Adrenal gland (tissue), 12 donors: ENCODE measurements around the gene SH3BP1. TPM values are rescaled to one million over a fixed set of nuclear protein-coding genes. Genes with fewer than 3 reads are reported as not detected.

ENCODE experiments used
- DNase-seq, 7 donors: peaks; one replicate each; pipeline ENCODE4 v3.0.0-alpha.2; 2019 to 2020
- H3K27ac ChIP-seq, 5 donors: fragments of 200-600 bp; sonication (generic) in 4 of 5; 1 replicate in 3 of 5; 2 replicates in 2 of 5; pipeline versions ENCODE4 v1.5.1 to v1.8.0; 2016 to 2020; ENCODE audit warnings: mild to moderate bottlenecking in 1 of 5
- H3K27me3 ChIP-seq: fragments of 200-600 bp; 2 replicates; pipeline ENCODE4 v1.8.0; 2021
- H3K36me3 ChIP-seq, 2 donors: fragments of 200-600 bp; replicated peaks in 1 of 2; 1 replicate in 1 of 2; 2 replicates in 1 of 2; pipeline versions ENCODE4 v1.5.1 to v1.8.0; 2018 to 2022
- H3K4me1 ChIP-seq, 2 donors: fragments of 200-600 bp; replicated peaks in 1 of 2; 1 replicate in 1 of 2; 2 replicates in 1 of 2; pipeline versions ENCODE4 v1.5.1 to v1.8.0; 2018 to 2021
- H3K4me3 ChIP-seq, 4 donors: fragments of 200-600 bp; sonication (generic) in 3 of 4; one replicate each; pipeline ENCODE4 v1.5.1; 2016 to 2018
- H3K9me3 ChIP-seq, 3 donors: fragments of 200-600 bp; sonication (generic) in 1 of 3; replicated peaks in 1 of 3; 1 replicate in 2 of 3; 2 replicates in 1 of 3; pipeline versions ENCODE4 v1.5.1 to v1.8.0; 2016 to 2021
- POLR2A ChIP-seq, 2 donors: fragments of 450-650 bp; IDR thresholded peaks; one replicate each; pipeline ENCODE4 v1.6.1; 2017; ENCODE audit warnings: antibody characterized with exemption in 2 of 2, mild to moderate bottlenecking in 2 of 2, moderate library complexity in 1 of 2
- WGBS, 4 donors: extraction: QIAGEN DNeasy Blood & Tissue Kit in 2 of 4; methylation state at CpG; one replicate each; pipeline versions ENCODE4 v1.1.5 to v1.1.7; 2013 to 2017; 5-methylcytosine and 5-hydroxymethylcytosine counted together
- intact Hi-C, 2 donors: fragments of 100-400 bp; cut with DNase I; formaldehyde crosslinking; loops; one replicate each; pipeline versions ENCODE4 v1.14.1 to v1.15.0; 2022 to 2023
- polyA plus RNA-seq, 3 donors: library from polyadenylated mRNA; stranded (reverse); fragments of 200-250 nt in 2 of 3; fragments of 350-450 nt in 1 of 3; fragmentation: Illumina TruSeq in 1 of 3; extraction: RNeasy Lipid Tissue Mini Kit (QIAGEN cat#74804) in 1 of 3; gene quantifications; one replicate each; pipeline ENCODE4 v1.2.3, GENCODE V29; 2013 to 2014
- total RNA-seq, 9 donors: library from RNA; depleted of rRNA in 4 of 9; stranded (reverse); fragments of >200 nt in 4 of 9; fragments of 120-200 nt in 1 of 9; fragmentation: NEBNext Ultra II Directional in 1 of 9; extraction: Animal tissue kit (Norgen Biotek cat#: 25700) in 1 of 9; gene quantifications; one replicate each; pipeline versions ENCODE4 v1.1.0 to v1.2.4, GENCODE V29; 2013 to 2023
- TF ChIP-seq, protein P1 (sequence below), 6 experiments: fragments of 450-650 bp in 4 of 6; fragments of 200-600 bp in 2 of 6; sonication (generic) in 1 of 6; IDR thresholded peaks; 1 replicate in 5 of 6; 2 replicates in 1 of 6; pipeline versions ENCODE4 v1.5.1 to v1.8.0; 2016 to 2021; ENCODE audit warnings: antibody characterized with exemption in 6 of 6, mild to moderate bottlenecking in 2 of 6, moderate library complexity in 1 of 6
- donor health status: healthy with polysubstance abuse.
- donor health status: Bipolar disorder and iron deficiency.
- donor health status: DM: yes; HTN: yes; CAD: no.
- donor health status: DM: no; HTN: no; CAD: no.
- donor health status: DM: no; HTN: no; CAD: no.
- donor health status: DM: yes; HTN: yes; CAD: no.

Gene SH3BP1
- total and polyA plus RNA-seq, 12 donors = 2.4 to 27.3 (median 10.1) TPM

DNA sequence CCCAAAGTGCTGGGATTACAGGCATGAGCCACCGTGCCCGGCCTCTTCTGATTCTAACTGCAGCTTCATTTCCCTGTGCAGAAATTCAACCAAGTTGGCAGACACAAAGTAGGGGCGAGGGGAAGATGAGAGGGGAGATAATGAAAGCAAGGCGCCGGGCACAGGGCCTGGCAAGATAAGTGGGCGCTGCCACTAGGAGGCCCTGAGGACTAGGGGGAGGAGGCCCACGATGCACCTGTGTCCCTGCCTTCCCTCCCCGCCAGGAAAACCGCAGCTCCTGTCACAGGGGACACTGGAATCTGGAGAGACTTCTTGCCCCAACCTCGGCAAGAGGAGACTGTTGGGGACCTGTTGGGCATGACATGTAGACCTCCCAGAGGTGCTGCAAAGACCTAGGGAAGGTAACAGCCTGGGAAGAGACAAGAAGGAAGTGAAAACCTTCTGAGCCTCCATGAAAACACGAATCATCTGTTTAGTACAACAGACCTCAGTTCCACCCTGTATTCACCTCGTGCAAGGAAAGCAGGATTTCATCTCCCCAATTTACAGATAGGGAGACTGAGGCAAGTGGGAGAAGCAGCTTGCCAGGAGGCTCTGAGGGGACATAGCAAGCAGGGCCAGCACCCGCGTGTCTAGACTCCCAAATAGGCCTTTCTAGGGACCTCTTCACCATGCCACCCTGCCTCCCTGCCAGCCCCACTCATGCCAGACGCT is 32.9 kb downstream of the SH3BP1 start:
- no peak for DNase-seq
- H3K27me3 ChIP-seq = no peaks in the 10 kb centered on the region
- H3K36me3 ChIP-seq = no peaks in the 10 kb centered on the region
- intact Hi-C loops = no loop called here
- WGBS, 4 donors = 70 to 80% (median 77%) methylated on average over 12 to 15 of the region's 15 CpGs
- H3K9me3 ChIP-seq = no peaks in the 10 kb centered on the region
- no peak overlapping the region for H3K4me3 ChIP-seq
- H3K4me1 ChIP-seq = peaks cover 20 to 29% of the 10 kb centered on the region in 2 donors
- TF ChIP-seq, protein P1, sequence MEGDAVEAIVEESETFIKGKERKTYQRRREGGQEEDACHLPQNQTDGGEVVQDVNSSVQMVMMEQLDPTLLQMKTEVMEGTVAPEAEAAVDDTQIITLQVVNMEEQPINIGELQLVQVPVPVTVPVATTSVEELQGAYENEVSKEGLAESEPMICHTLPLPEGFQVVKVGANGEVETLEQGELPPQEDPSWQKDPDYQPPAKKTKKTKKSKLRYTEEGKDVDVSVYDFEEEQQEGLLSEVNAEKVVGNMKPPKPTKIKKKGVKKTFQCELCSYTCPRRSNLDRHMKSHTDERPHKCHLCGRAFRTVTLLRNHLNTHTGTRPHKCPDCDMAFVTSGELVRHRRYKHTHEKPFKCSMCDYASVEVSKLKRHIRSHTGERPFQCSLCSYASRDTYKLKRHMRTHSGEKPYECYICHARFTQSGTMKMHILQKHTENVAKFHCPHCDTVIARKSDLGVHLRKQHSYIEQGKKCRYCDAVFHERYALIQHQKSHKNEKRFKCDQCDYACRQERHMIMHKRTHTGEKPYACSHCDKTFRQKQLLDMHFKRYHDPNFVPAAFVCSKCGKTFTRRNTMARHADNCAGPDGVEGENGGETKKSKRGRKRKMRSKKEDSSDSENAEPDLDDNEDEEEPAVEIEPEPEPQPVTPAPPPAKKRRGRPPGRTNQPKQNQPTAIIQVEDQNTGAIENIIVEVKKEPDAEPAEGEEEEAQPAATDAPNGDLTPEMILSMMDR (IDR thresholded peaks at IDR 0.05) = no peak
- no peak for TF ChIP-seq POLR2A (IDR thresholded peaks at IDR 0.05)
- peak overlapping the region in 1 of 5 donors; percentile 49 for H3K27ac ChIP-seq

DNA sequence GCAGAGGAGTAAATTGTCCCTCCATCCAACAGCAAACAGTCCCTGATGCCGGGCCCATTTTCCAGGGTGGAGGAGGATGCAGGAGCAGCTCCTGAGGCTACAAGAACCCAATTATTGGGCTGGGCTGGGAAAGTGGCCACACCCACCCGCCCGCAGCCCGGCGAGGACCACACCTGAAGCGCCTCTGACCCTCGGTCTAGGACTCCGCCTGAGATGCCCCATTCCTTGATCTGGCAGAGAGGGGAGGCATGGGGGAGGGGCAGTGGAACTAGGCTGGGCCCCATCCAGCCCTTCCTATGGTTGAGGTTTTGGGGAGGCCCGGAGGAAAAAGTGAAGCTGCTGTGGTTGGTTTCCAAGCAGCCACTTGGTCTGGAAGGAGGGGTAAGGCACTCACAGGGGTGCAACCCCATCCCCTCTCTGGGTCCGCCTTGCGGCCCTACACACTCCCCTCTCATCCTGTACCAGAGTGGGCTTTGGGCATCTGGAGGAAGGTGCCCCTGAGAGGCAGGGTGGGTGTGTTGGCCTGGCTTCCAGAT is 33.5 kb downstream of the SH3BP1 start:
- H3K9me3 ChIP-seq = no peaks in the 10 kb centered on the region
- H3K27me3 ChIP-seq = no peaks in the 10 kb centered on the region
- 64 to 77% (median 75%) methylated on average over 3 to 11 of the region's 11 CpGs for WGBS, 4 donors
- TF ChIP-seq, protein P1 (IDR thresholded peaks at IDR 0.05) = no peak
- TF ChIP-seq POLR2A (IDR thresholded peaks at IDR 0.05) = no peak
- no peaks in the 10 kb centered on the region for H3K36me3 ChIP-seq
- peak overlapping the region in 1 of 5 donors; percentile 49 for H3K27ac ChIP-seq
- no peak overlapping the region for H3K4me3 ChIP-seq
- DNase-seq = no peak
- intact Hi-C loops = no loop called here
- H3K4me1 ChIP-seq = peaks cover 20 to 32% of the 10 kb centered on the region in 2 donors

DNA sequence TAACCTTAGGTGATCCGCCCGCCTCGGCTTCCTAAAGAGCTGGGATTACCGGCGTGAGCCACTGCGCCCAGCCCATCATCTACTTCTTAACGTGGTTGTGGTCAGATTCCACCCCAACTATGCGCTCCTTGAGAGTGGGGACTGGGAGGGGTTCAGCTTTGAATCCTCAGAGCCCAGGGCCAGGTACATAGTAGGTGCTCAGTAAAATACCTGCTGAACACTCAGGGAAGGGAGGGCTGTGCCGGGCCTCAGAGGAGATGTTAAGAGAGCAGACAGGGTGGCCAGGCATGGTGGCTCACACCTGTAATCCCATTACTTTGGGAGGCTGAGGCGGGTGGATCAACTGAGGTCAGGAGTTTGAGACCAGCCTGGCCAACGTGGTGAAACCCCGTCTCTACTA is 34.8 kb downstream of the SH3BP1 start:
- intact Hi-C loops = no loop called here
- no peak overlapping the region for H3K4me3 ChIP-seq
- 77 to 83% (median 82%) methylated on average over 11 to 12 of the region's 12 CpGs for WGBS, 4 donors
- peaks cover 0 to 5% of the 10 kb centered on the region in 2 donors for H3K36me3 ChIP-seq
- DNase-seq = no peak
- H3K4me1 ChIP-seq = peaks cover 20 to 32% of the 10 kb centered on the region in 2 donors
- H3K27me3 ChIP-seq = no peaks in the 10 kb centered on the region
- TF ChIP-seq POLR2A (IDR thresholded peaks at IDR 0.05) = no peak
- H3K27ac ChIP-seq = peak overlapping the region in 4 of 5 donors; percentile 85 to 98 (median 94)
- H3K9me3 ChIP-seq = no peaks in the 10 kb centered on the region

DNA sequence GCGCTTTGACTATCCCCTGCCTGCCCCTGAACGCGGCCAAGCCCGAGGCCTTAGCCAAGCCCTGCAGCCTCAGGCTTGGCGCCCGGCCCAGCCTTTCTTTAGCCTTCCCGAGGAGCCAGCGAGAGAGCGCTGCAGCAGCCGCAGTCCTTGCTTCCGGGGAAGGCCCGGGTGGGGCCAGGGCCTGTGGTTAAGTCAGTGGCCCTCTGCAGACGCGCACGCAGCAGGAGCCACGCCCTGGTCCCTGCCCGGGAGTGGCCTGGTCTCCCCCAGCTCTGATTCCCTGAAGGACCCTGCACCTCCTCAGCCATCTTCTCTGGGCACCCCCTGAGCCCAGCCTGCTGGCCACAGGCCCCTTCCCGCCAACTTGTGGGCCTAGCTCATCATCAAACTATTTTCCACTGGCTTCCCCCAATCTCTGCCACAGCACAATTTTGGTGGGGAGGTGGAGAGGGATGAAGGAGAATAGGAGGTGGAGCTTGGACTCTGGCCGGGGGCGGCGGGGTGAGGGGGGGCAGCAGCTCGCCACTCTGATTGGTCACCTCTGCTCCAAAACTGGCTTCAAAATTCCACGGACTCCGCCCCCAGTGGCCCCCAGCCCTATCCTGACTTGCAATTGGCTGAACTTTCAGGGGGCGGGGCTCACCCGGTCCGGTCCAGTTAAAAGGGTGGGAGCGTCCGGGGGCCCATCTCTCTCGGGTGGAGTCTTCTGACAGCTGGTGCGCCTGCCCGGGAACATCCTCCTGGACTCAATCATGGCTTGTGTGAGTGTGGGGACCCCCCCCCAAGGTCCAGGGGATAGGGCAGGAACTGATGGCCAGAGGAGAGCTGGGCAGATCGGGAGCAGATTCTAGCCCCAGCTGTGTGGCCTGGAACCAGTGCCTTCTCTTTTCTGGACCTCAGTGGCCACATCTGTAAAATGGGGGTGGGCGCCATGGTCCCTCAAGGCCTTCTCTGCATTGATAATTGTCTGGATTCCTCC is 35.8 kb downstream of the SH3BP1 start, which contains the start of gene LGALS1:
Gene LGALS1, plus strand, starts transcription at position 686 of the 979 bp plus-strand sequence. Its CDS starts 67 bp downstream, at position 753.
- H3K9me3 ChIP-seq = no peaks in the 10 kb centered on the region
- no peaks in the 10 kb centered on the region for H3K27me3 ChIP-seq
- peaks cover 0 to 12% of the 10 kb centered on the region in 2 donors for H3K36me3 ChIP-seq
- DNase-seq = peak; percentile 94 to 98 (median 97)
- peak in 1 of 2 donors; percentile 63 for TF ChIP-seq POLR2A (IDR thresholded peaks at IDR 0.05)
- TF ChIP-seq, protein P1 (IDR thresholded peaks at IDR 0.05) = peak in 1 of 6 experiments; percentile 2
- intact Hi-C loops = no loop called here
- peaks cover 20 to 32% of the 10 kb centered on the region in 2 donors for H3K4me1 ChIP-seq
- H3K27ac ChIP-seq = peak within 1 kb of the TSS; percentile 85 to 98 (median 93)
- 3 to 7% (median 5%) methylated on average over 10 to 34 of the region's 34 CpGs for WGBS, 4 donors
- peak within 1 kb of the TSS; percentile 27 to 79 (median 48) for H3K4me3 ChIP-seq
